GM21619 (cell line): ENCODE data around the gene ASTN2.

ENCODE experiments used
- ATAC-seq: cut with Tn5 transposase; IDR thresholded peaks from one replicate; pipeline ENCODE4 v1.9.1; 2021; ENCODE audit not compliant: unreplicated experiment

The ASTN2 gene

DNA sequence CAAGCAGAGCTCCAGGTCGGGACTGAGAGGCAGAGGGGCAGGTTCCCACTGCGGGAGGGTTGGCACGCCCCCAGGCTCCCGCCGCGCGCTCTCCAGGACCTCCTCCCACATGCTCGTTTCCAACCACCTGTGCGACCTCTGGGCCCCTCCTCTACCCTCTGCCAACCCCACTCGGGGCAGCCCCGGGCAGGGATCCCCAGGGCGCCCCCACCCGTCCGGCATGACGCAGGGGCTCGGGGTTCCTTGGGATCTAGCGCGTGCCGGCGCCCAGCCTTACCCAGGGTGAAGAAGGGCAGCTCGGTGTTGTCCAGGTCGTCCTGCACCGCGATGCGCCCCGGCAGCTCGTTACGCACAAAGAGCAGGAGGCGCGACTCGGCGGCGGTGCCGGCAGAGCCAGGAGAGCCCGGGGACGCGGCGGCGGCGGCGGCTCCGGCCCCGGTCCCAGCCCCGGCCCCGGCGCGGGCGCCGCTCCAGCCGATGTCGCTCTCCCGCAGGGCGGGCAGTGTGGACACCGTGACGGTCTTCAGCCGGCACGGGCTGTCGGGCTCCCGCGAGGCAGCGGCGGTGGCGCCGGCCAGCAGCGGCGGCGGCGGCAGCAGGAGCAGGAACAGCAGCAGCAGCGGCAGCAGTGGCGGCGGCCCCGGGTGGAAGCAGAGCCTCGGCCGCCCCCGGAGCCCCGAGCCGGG, 494 bp downstream of the ASTN2 start:
- ATAC-seq: no peak

DNA sequence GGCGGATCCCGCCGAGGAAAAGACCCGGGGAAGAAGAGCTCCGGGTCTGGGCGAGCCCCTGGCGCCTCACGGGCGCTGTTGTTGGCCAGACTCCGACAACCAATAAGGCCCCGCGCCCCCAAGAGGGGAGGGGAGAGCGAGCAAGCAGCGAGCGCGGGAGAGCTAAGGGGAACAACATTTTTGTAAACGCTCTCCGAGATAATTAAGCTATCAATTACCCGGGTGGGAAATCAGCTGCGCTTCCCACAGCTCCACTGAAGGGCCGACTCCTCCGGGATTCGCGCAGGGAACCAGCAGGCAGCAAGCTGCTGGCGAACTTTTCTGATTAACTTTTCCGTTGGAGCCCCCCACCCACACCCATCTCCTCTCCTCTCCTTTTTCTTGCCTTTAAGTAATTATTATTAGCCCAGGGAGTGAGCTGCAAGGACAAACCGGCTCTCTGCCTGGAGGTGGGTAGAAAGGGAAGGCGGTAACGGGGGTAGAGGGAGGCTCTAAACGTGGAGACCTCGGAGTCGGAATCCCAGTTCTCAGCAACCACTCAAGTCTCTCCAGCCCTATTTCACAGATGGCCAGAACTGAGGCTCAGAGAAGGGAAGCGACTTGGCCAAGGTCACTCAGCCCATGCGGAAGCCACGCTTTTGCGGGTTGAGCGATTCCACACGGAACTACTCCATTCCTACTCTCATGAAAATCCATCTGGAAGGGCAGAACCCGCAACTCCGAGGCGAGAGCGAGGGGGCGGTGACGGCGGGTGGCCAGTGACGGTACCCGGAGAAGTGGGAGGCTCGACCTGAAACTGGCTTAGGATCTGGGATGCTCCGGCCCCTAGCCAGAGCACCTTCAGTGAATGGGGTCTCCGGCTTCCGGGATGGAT, 1.3 kb downstream of the ASTN2 start:
- ATAC-seq: no peak

- ATAC-seq: no peak
Measured at GRCh38 chr9:117412841-117413240, 2.0 kb downstream of the ASTN2 start.

- no peak for ATAC-seq
Measured at GRCh38 chr9:117412006-117412715, 2.7 kb downstream of the ASTN2 start.

DNA sequence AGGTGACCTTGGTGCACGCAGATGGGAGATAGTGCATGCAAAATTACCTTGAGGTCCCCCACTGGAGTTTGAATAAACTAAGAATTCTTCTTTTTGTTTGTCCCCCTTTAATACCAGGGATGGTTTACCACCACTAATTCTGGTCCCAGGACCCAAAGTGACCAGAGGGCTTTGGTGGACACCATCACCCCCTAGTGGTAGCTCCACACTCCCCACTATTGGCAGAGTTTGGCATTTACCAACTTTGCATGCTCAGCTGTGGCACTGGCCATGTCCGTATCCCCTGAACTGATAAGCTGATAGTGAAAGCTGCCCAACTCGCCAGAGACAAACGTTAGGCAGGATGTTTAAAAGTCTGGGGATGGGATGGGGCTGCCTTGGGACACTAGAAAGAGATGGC, 3.3 kb downstream of the ASTN2 start:
- ATAC-seq: no peak

DNA sequence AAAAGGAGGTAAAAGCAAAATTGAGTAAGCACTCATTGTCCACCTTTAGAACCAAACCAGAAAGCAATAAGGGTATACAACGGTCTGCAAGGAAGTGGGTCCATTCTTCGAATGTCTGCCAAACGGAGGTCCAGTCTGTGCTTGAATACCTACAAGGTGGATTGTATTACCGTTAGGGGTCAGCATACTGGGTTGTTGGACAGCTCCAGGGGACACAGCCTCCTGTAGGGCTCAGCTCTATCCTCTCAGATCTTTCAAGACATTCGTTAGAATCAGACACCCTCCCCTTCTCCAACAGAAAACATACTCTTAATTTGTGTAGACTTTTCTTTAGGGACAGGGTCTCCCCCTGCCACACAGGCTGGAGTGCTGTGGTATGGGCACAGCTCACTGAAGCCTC, 5.5 kb downstream of the ASTN2 start:
- no peak for ATAC-seq

- ATAC-seq: no peak
Measured at GRCh38 chr9:117407436-117408022, 7.3 kb downstream of the ASTN2 start.

GRCh38 chr9:117405950-117406705, 8.7 kb downstream of the ASTN2 start:
- ATAC-seq: no peak

- ATAC-seq: no peak
Measured at GRCh38 chr9:117403848-117404247, 11.0 kb downstream of the ASTN2 start.

DNA sequence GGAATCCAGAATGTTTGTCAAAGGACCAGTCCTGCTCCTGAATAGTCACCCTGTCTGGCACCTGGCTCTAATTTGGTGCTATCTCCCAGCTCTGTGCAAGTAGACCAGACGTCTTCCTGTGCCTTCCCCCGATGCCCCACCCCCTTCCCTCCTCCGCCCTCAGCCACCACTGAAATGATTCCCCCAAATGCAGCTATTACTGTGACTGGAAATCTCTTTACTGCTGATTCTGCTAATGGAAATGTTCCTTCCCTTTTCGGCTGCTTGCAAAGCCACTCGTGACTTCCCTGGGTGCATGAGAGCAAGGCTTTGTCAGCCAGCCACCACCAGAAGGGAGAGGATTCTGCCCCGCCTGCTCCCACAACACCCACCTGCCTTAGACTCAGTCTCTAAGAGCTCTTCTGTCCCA, 11.4 kb downstream of the ASTN2 start:
- ATAC-seq: no peak

- ATAC-seq: no peak
Measured at GRCh38 chr9:117400171-117400570, 14.7 kb downstream of the ASTN2 start.

DNA sequence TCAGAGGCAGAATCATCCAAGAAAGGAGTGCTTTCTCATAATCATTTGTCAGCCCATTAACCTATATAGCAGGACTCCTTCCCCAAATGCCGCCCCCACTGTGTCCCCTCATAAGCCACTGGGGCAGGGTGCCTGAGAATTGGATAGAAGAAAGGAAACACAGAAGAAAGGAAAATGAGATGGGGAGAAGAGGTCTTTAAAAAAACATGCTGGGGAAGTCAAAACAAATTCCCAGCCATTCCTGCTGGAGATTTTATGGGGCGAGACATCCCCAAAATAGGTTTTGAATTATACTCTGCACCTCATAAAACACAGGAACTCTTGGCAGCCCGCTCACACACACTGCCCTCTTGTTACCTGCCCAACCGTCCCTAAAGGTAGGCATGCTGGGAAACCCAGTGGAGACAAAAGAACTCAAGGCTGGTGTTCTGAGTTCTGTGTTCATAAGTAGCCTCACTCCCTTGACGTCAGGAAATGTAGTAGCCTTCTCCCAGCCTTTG, 19.7 kb downstream of the ASTN2 start:
- no peak for ATAC-seq

DNA sequence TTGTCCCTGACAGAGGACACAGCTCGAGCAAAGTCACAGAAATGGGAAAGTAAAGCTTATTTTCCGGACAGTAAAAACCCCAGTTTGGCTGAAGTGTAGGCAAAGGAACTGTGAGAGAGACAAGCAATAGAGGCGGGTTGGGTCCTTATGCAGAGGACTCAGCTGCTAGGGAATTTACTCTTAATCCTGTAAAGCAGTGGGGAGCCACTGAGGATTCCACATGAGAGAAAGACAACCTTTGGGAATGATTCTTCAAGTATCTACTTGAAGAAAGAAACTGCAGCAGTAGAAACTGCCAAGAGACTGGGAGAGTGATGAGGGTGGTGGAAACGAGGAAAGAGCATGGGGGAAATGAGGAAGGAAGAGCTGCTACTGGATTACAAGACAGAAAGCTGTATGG, 20.2 kb downstream of the ASTN2 start:
- ATAC-seq: no peak

- no peak for ATAC-seq
Measured at GRCh38 chr9:117392992-117393391, 21.9 kb downstream of the ASTN2 start.

- ATAC-seq: no peak
Measured at GRCh38 chr9:117387422-117387821, 27.4 kb downstream of the ASTN2 start.

- no peak for ATAC-seq
Measured at GRCh38 chr9:117379341-117379740, 35.5 kb downstream of the ASTN2 start.

GRCh38 chr9:117377046-117377445, 37.8 kb downstream of the ASTN2 start:
- ATAC-seq: no peak

DNA sequence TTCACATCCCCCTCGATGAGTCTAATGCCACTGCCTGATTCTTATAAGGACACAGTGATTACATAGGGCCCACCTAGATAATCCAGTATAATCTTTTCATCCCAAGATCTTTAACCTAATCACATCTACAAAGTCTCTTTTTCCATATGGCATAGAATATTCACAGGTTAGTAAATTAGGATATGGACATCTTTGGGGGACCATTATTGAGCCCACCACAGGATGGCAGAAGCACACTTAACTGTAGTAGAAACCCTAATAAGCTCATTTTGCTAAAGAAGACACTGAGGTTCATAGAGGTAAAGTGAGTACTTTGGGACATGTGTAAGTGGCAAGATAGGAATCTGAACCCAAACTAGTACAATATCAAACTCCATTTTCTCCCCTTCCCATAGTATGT, 38.9 kb downstream of the ASTN2 start:
- no peak for ATAC-seq

GRCh38 chr9:117374076-117374725, 40.7 kb downstream of the ASTN2 start:
- ATAC-seq: no peak

DNA sequence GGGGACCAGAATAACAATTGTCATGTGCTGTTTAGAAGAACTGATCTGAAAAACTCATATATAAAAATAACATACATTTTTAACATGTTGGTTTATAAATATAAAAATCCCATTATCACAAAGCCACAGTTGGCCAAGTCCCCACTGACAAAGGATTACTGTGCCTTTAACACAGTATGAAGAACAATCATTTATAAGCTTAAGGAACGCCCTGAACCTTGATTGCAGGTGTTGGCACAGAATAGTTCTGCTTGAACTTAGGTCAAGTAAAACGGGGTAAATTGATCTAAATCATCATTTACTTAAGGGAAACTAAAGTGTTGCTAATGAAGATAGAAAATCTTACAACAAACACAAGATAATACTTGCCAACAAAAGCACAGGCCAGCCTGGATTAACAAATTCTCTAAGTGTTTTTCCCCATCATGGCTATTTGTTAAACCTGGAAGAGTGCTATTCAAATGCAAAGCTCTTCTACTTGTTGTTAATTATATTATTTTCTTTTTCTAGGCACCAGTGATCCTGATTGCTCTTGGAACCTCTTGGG, 46.1 kb downstream of the ASTN2 start:
- no peak for ATAC-seq
